GM12878 (cell line): ENCODE data around the gene SLF2. TPM values are rescaled to one million over a fixed set of nuclear protein-coding genes. Genes with fewer than 3 reads are reported as not detected.

ENCODE experiments used
- ATAC-seq: fragments of 200-7000 bp; cut with Tn5 transposase; 3 replicates; pipeline ENCODE4 v1.9.1; 2020; ENCODE audit warnings: mild to moderate bottlenecking, moderate library complexity
- BruUV-seq: library from RNA; stranded (reverse); fragments of 400-500 nt; replicated peaks from 2 replicates; lab custom pipeline; 2021; lab: Mats Ljungman, UMichigan
- CTCF ChIA-PET: fragments of 300-600 bp; sonication (Branson Sonifier 250); formaldehyde crosslinking; extraction: SDS; loops from one replicate; lab custom pipeline; 2021; ENCODE audit warnings: inconsistent platforms; lab: Yijun Ruan, JAX
- POLR2A ChIA-PET: fragments of 350-600 bp; formaldehyde crosslinking; extraction: SDS; loops from one replicate; lab custom pipeline; 2021; ENCODE audit warnings: inconsistent platforms; lab: Charles Lee
- RAD21 ChIA-PET: fragments of 300-600 bp; sonication (Branson Sonifier 250); formaldehyde crosslinking; loops from one replicate; lab custom pipeline; 2023; ENCODE audit warnings: antibody characterized with exemption; ENCODE audit not compliant: unreplicated experiment; lab: Charles Lee
- SMC1A ChIA-PET: fragments of 300-600 bp; sonication (Branson Sonifier 250); formaldehyde crosslinking; loops from one replicate; lab custom pipeline; 2023; ENCODE audit not compliant: unreplicated experiment, uncharacterized antibody; lab: Charles Lee
- DNase-seq: peaks from one replicate; pipeline ENCODE4 v3.0.0-alpha.2; 2011; ENCODE audit warnings: low read depth, low spot score
- FAIRE-seq: peaks from 3 replicates; lab custom pipeline; 2011; peaks lifted over from hg19 to GRCh38; lab: Jason Lieb, UNC
- H2AFZ ChIP-seq: 2 replicates; pipeline ENCODE4 v1.6.0; 2011; ENCODE audit warnings: low read depth, low read length, control low read depth; ENCODE audit not compliant: control insufficient read depth
- H3K27ac ChIP-seq: 2 replicates; pipeline ENCODE4 v1.5.1; 2011; ENCODE audit warnings: control low read depth; ENCODE audit not compliant: control insufficient read depth, insufficient read depth
- H3K27me3 ChIP-seq, 2 experiments: replicated peaks in 1 of 2; 2 replicates each; pipeline versions ENCODE4 v1.6.0 to v1.6.1; 2011; ENCODE audit warnings: low read length in 1 of 2; ENCODE audit not compliant: control insufficient read depth in 2 of 2, insufficient read depth in 2 of 2
- H3K36me3 ChIP-seq, 2 experiments: 2 replicates each; pipeline ENCODE4 v1.5.1; 2011; ENCODE audit warnings: low read length in 1 of 2; ENCODE audit not compliant: control insufficient read depth in 2 of 2, insufficient read depth in 2 of 2
- H3K4me1 ChIP-seq: 2 replicates; pipeline ENCODE4 v1.6.1; 2011; ENCODE audit warnings: mild to moderate bottlenecking, low read length, moderate library complexity, mixed read lengths; ENCODE audit not compliant: control insufficient read depth, insufficient read depth
- H3K4me2 ChIP-seq: 2 replicates; pipeline ENCODE4 v1.6.0; 2011; ENCODE audit warnings: control low read depth; ENCODE audit not compliant: control insufficient read depth, insufficient read depth
- H3K4me3 ChIP-seq: fragments of 200-600 bp; sonication (generic); 2 replicates; pipeline ENCODE4 v1.5.1; 2016
- H3K79me2 ChIP-seq: 2 replicates; pipeline ENCODE4 v1.6.0; 2011; ENCODE audit warnings: low read length; ENCODE audit not compliant: control insufficient read depth, insufficient read depth
- H3K9ac ChIP-seq: 2 replicates; pipeline ENCODE4 v1.8.0; 2011; ENCODE audit warnings: low read length, control low read depth, mixed read lengths; ENCODE audit not compliant: control insufficient read depth, insufficient read depth
- H3K9me3 ChIP-seq: replicated peaks from 3 replicates; pipeline ENCODE4 v1.5.1; 2011; ENCODE audit warnings: mild to moderate bottlenecking, low read length; ENCODE audit not compliant: control insufficient read depth, insufficient read depth
- H4K20me1 ChIP-seq: 2 replicates; pipeline ENCODE4 v1.6.0; 2011; ENCODE audit not compliant: control insufficient read depth, insufficient read depth
- ATF3 ChIP-seq: IDR thresholded peaks from 2 replicates; pipeline ENCODE4 v1.6.1; 2011; ENCODE audit warnings: low read depth, mild to moderate bottlenecking, low read length, moderate library complexity, borderline replicate concordance; ENCODE audit errors: extremely low read depth
- CTCF ChIP-seq, 3 experiments: IDR thresholded peaks in 2 of 3; conservative IDR thresholded peaks in 1 of 3; 2 replicates each; pipeline ENCODE4 v1.5.1; 2011; ENCODE audit warnings: low read depth in 3 of 3, low read length in 3 of 3, mild to moderate bottlenecking in 3 of 3, control low read depth in 2 of 3, moderate library complexity in 2 of 3, inconsistent platforms in 1 of 3, mixed read lengths in 1 of 3; ENCODE audit not compliant: control insufficient read depth in 2 of 3, insufficient read depth in 1 of 3; ENCODE audit errors: extremely low read depth in 1 of 3
- IKZF1 ChIP-seq: fragments of 450-650 bp; conservative IDR thresholded peaks from 2 replicates; pipeline ENCODE4 v1.6.1; 2017; ENCODE audit warnings: antibody characterized with exemption, mild to moderate bottlenecking
- LARP7 ChIP-seq: fragments of 450-650 bp; IDR thresholded peaks from 2 replicates; pipeline ENCODE4 v1.6.1; 2017; ENCODE audit warnings: mild to moderate bottlenecking
- NFIC ChIP-seq: IDR thresholded peaks from 2 replicates; pipeline ENCODE4 v1.6.1; 2012; ENCODE audit warnings: low read depth, mild to moderate bottlenecking, inconsistent platforms, low read length, moderate library complexity
- NR2C1 ChIP-seq: fragments of 450-650 bp; IDR thresholded peaks from 2 replicates; pipeline ENCODE4 v1.6.1; 2017; ENCODE audit warnings: antibody characterized with exemption, mild to moderate bottlenecking, moderate library complexity
- RAD21 ChIP-seq: IDR thresholded peaks from 2 replicates; pipeline ENCODE4 v1.6.1; 2011; ENCODE audit warnings: mild to moderate bottlenecking, low read depth, low read length, moderate library complexity; ENCODE audit not compliant: insufficient read depth
- SMC3 ChIP-seq: IDR thresholded peaks from 2 replicates; pipeline ENCODE4 v1.6.1; 2011; ENCODE audit warnings: low read length, improper control_type of control experiment, borderline replicate concordance
- SUZ12 ChIP-seq: fragments of 200-600 bp; sonication (generic); IDR thresholded peaks from one replicate; pipeline ENCODE4 v1.6.1; 2018; ENCODE audit warnings: antibody characterized with exemption, mild to moderate bottlenecking; ENCODE audit not compliant: unreplicated experiment
- TCF7 ChIP-seq: IDR thresholded peaks from 2 replicates; pipeline ENCODE4 v1.6.1; 2014; ENCODE audit warnings: antibody characterized with exemption, borderline replicate concordance
- WGBS: methylation state at CpG from one replicate; pipeline ENCODE4 v1.1.6; 2016; ENCODE audit warnings: low lambda C conversion rate; ENCODE audit not compliant: insufficient replicate concordance, insufficient coverage; ENCODE audit errors: missing lambda C conversion rate; 5-methylcytosine and 5-hydroxymethylcytosine counted together
- in situ Hi-C: fragments of 300-500 bp; cut with MboI; formaldehyde crosslinking; loops from 9 replicates; pipeline ENCODE4 v1.14.3; 2018; ENCODE audit warnings: mixed read lengths
- intact Hi-C: fragments of 100-400 bp; cut with micrococcal nuclease; formaldehyde crosslinking; loops from one replicate; pipeline ENCODE4 v1.14.2; 2022; ENCODE audit not compliant: unreplicated experiment
- polyA plus RNA-seq, 11 experiments: library from polyadenylated mRNA; depleted of rRNA in 4 of 11; unstranded in 6 of 11; stranded (reverse) in 5 of 11; fragments of >200 nt; fragmentation: Nextera tagmentation in 4 of 11; fragmentation: Illumina TruSeq in 1 of 11; extraction: Ambion mirVana in 4 of 11; extraction: Trizol in 1 of 11; gene quantifications; 1 replicate in 1 of 11; 2 replicates in 10 of 11; pipeline versions ENCODE4 v1.2.1 to v1.2.3, GENCODE V29; 2011 to 2016; ENCODE audit warnings: inconsistent platforms in 2 of 11, missing spikeins in 2 of 11, low read depth in 1 of 11
- total RNA-seq, 4 experiments: library from RNA; depleted of rRNA in 3 of 4; stranded (reverse); fragments of >200 nt in 3 of 4; fragmentation: Illumina TruSeq in 1 of 4; extraction: Trizol in 1 of 4; gene quantifications; 2 replicates each; pipeline versions ENCODE4 v1.2.1 to v1.2.3, GENCODE V29; 2013 to 2021

SLF2 gene
- total and polyA plus RNA-seq, 10 of the 15 experiments (the other 5 are each of a cell fraction or from before 2014, with no cell fraction given), result 3.0 to 25.2 (median 17.9) TPM

- Histone ChIP-seq H3K36me3 (no peaks in the 10 kb centered on the region), H3K79me2 (no peaks in the 10 kb centered on the region), H3K4me3 (no peak overlapping the region), H3K27ac (no peak overlapping the region), H3K9me3 (no peaks in the 10 kb centered on the region), H3K4me1 (no peaks in the 10 kb centered on the region), H2AFZ (no peak overlapping the region), H3K27me3 (no peaks in the 10 kb centered on the region; a peak in 1 of 4 replicates), H3K9ac (no peak overlapping the region), H3K4me2 (no peak overlapping the region), H4K20me1 (no peaks in the 10 kb centered on the region)
- intact Hi-C loops (no loop called here), in situ Hi-C loops (no loop called here)
- ChIA-PET RAD21 (interaction anchor here (1.6 to 1.7 kb wide), 2 partner anchors 10 to 25 kb away, joined by 4 to 8 read pairs; no protein-coding TSS in a partner anchor), SMC1A (interaction anchor here (0.7 to 2.8 kb wide), 7 partner anchors 10 to 146 kb away, joined by 3 to 21 read pairs (median 4); no protein-coding TSS in a partner anchor), POLR2A (interaction anchor here (0.7 kb wide), 1 partner anchor 22 kb away, joined by 3 read pairs; no protein-coding TSS in a partner anchor), CTCF (interaction anchor here (0.6 to 2.6 kb wide), 19 partner anchors 10 to 588 kb away, joined by 3 to 14 read pairs (median 4); no protein-coding TSS in a partner anchor)
- whole genome bisulfite sequencing, result 18% methylated on average over 3 of the region's 3 CpGs
- TF ChIP-seq TCF7, result no peak
- no peak for TF ChIP-seq ATF3
- TF ChIP-seq NFIC, result no peak
- TF ChIP-seq LARP7, result no peak
- TF ChIP-seq RAD21, result peak; percentile 32; the same call in 1 of the 2 replicates
- TF ChIP-seq SUZ12, result no peak
- peak in 2 of 3 experiments; percentile 21 to 34; a peak in 3 of 6 replicates for TF ChIP-seq CTCF (IDR thresholded peaks at IDR 0.05 in 2 of 3, conservative IDR thresholded peaks at IDR 0.05 in 1 of 3; ENCODE audit: control insufficient read depth in 2 of 3, extremely low read depth in 1 of 3, insufficient read depth in 1 of 3, low read depth in 3 of 3, low read length in 3 of 3)
- no peak for TF ChIP-seq IKZF1
- TF ChIP-seq SMC3, result no peak; the same call in 1 of the 2 replicates
- no peak for TF ChIP-seq NR2C1
- ATAC-seq, result no peak; the same call in 2 of the 3 replicates
- BruUV-seq, result no TSS peak
- no peak for DNase-seq
- no peak for FAIRE-seq
Measured at GRCh38 chr10:100888957-100889356, 23.8 kb upstream of the SLF2 start.
